ENCODE results near the gene NCS1.

Gene NCS1

DNA sequence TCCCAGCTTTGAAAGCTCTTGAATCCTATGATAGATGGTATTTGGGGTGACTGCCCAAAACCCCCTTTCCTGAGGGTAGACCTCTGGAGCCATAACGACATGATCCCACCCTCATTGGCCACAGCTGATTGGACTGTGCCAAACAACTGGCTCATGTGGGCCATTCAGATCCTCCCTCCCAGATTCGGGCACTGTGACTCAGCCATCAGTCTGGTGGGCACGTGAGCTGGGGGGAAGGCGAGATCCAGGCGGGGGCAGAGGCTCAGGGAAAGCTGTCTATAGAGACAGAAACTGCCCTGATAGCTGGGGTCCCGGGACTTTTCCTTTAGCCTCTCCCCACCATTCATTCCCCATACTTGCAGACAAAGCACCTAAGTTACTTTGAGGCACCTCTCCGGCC lies 15.1 kb upstream of the NCS1 start:
- H3K9ac ChIP-seq = no peak overlapping the region
- H3K36me3 ChIP-seq (ENCODE audit: control insufficient read depth, insufficient read depth, low read length) = no peaks in the 10 kb centered on the region
- no peaks in the 10 kb centered on the region for H3K4me1 ChIP-seq
- no peak overlapping the region for H3K4me2 ChIP-seq (ENCODE audit: low read length)
- no peaks in the 10 kb centered on the region for H3K27me3 ChIP-seq (ENCODE audit: control insufficient read depth, insufficient read depth, low read length)
- H3K27ac ChIP-seq = no peak overlapping the region
- TF ChIP-seq, protein P1, sequence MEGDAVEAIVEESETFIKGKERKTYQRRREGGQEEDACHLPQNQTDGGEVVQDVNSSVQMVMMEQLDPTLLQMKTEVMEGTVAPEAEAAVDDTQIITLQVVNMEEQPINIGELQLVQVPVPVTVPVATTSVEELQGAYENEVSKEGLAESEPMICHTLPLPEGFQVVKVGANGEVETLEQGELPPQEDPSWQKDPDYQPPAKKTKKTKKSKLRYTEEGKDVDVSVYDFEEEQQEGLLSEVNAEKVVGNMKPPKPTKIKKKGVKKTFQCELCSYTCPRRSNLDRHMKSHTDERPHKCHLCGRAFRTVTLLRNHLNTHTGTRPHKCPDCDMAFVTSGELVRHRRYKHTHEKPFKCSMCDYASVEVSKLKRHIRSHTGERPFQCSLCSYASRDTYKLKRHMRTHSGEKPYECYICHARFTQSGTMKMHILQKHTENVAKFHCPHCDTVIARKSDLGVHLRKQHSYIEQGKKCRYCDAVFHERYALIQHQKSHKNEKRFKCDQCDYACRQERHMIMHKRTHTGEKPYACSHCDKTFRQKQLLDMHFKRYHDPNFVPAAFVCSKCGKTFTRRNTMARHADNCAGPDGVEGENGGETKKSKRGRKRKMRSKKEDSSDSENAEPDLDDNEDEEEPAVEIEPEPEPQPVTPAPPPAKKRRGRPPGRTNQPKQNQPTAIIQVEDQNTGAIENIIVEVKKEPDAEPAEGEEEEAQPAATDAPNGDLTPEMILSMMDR (IDR thresholded peaks at IDR 0.05) = no peak
- H2AFZ ChIP-seq = no peak overlapping the region
- H3K4me3 ChIP-seq (ENCODE audit: low read depth, low read length) = no peak overlapping the region
- H3K9me3 ChIP-seq (ENCODE audit: control insufficient read depth, low read length) = no peaks in the 10 kb centered on the region
- no peaks in the 10 kb centered on the region for H3K79me2 ChIP-seq

DNA sequence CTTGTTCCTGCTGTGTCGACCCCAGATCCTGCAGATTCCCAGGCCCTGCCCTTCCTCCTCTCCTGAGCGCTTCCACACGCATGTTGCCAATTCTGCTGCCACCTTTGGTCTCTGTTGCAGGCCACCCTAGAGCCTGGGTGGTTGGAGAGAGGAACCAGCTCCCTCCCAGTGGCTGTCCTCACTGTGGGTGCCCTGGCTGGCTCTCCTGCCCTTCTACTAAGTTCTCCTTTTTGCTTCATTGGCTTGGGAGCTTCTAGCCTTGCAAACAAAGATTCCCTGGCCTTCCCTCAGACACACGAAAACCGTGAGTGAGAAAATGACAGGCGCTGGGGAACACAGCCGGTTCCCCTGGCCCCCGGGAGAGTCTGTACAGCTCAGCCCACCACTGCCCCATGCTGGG lies 14.2 kb upstream of the NCS1 start:
- no peak overlapping the region for H2AFZ ChIP-seq

DNA sequence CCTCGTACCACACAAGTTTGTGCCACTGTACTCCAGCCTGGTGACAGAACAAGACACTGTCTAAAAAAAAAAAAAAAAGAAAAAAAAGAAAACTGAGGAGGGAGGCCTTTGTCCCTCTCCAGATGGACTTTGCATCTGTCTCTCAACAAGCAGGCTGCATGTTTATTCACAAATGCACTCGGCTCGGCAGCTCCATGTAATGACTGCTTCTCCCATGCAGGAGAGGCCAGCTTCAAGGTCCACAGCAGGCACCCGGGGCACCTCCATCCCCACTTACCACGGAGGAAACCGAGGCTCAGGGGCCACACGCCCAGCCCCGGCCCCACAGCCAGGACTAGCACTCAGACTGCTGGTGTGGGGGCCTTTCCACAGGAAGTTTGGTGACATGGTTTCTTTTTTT lies 13.1 kb upstream of the NCS1 start:
- Histone ChIP-seq H3K9me3 (ENCODE audit: control insufficient read depth, low read length) (no peaks in the 10 kb centered on the region), H3K4me3 (ENCODE audit: low read depth, low read length) (no peak overlapping the region), H3K27ac (no peak overlapping the region), H3K9ac (no peak overlapping the region), H3K4me1 (no peaks in the 10 kb centered on the region), H3K27me3 (ENCODE audit: control insufficient read depth, insufficient read depth, low read length) (no peaks in the 10 kb centered on the region), H2AFZ (no peak overlapping the region), H3K36me3 (ENCODE audit: control insufficient read depth, insufficient read depth, low read length) (no peaks in the 10 kb centered on the region), H3K4me2 (ENCODE audit: low read length) (no peak overlapping the region), H3K79me2 (no peaks in the 10 kb centered on the region)
- TF ChIP-seq, protein P1 (IDR thresholded peaks at IDR 0.05) = no peak

More for the DNA sequence above, 14.2 kb upstream of the NCS1 start:
- Histone ChIP-seq H3K79me2 (no peaks in the 10 kb centered on the region), H3K27ac (no peak overlapping the region), H3K4me2 (ENCODE audit: low read length) (no peak overlapping the region), H3K36me3 (ENCODE audit: control insufficient read depth, insufficient read depth, low read length) (no peaks in the 10 kb centered on the region), H3K4me1 (no peaks in the 10 kb centered on the region), H3K9ac (no peak overlapping the region), H3K9me3 (ENCODE audit: control insufficient read depth, low read length) (no peaks in the 10 kb centered on the region), H3K4me3 (ENCODE audit: low read depth, low read length) (no peak overlapping the region), H3K27me3 (ENCODE audit: control insufficient read depth, insufficient read depth, low read length) (no peaks in the 10 kb centered on the region)
- TF ChIP-seq, protein P1 (IDR thresholded peaks at IDR 0.05) = no peak

DNA sequence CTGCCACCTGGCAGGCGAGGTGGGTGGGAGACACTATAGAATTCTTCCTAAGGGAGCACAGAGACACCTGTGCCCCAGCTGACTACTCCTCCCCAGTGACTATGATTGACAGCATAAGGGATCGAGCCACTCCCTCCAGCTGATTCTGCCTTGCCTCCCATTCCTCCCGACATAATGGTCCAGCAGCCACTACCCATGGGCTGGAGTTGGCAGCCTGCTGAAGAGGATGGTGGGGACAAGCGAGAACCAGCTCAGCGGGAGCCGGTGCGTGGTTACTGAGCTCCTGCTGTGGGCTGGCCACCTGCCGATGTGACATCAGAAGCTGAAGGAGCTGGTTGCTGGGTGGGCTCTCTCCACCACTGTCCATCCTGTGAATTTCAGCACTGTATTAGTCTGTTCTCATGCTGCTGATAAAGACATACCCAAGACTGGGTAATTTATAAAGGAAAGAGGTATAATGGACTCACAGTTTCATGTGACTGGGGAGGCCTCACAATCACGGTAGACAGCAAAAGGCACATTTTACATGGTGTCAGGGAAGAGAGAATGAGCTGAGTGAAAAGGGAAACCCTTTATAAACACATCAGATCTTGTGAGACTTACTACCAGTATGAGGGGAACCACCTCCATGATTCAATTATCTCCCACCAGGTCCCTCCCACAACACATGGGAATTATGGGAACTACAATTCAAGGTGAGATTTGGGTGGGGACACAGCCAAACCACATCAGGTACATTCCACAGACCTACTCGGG lies 12.1 kb upstream of the NCS1 start:
- Histone ChIP-seq H3K9me3 (ENCODE audit: control insufficient read depth, low read length) (no peaks in the 10 kb centered on the region), H3K4me2 (ENCODE audit: low read length) (no peak overlapping the region), H3K79me2 (no peaks in the 10 kb centered on the region), H2AFZ (no peak overlapping the region), H3K4me1 (no peaks in the 10 kb centered on the region), H3K9ac (no peak overlapping the region), H3K27me3 (ENCODE audit: control insufficient read depth, insufficient read depth, low read length) (no peaks in the 10 kb centered on the region), H3K27ac (no peak overlapping the region), H3K36me3 (ENCODE audit: control insufficient read depth, insufficient read depth, low read length) (no peaks in the 10 kb centered on the region), H3K4me3 (ENCODE audit: low read depth, low read length) (no peak overlapping the region)
- TF ChIP-seq, protein P1 (IDR thresholded peaks at IDR 0.05) = no peak

Data from parathyroid adenoma (tissue), 2 donors.